Epidermal melanocyte (primary cell): ENCODE measurements around the gene FCN1.

ENCODE experiments used
- DNase-seq: peaks from one replicate; pipeline ENCODE4 v3.0.0; 2011; ENCODE audit warnings: low spot score; ENCODE audit not compliant: insufficient read length

FCN1 gene

DNA sequence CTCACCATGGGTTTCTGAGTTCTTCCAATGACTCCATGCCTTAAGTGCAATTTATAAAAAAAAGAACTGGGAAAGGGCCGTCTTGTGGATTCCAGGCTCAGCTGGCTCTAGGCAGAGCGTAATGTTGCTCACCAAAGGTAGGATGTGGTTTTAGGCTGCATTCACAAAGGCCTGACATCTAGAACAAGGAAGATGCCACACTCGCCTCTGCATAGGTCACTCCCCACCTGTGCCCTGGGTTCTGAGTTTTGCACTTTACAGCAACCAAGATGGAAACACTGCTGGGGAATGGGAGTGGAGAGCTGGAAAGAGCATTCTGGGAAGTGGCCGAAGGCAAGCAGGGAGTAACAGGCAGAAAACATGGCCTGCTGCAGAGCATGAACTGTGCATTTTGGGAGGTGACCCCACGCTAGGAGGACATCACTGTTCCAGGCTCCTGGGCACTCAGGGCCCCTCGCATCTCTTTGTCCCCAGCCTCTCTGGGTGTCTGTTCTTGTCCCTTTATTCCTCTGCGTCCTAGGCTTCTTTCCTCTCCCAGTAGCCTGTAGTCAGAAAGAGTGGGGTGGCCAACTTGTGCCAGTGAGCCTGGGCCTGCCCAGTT, 24.8 kb downstream of the FCN1 start:
- no peak for DNase-seq

GRCh38 chr9:134892221-134892620, 25.5 kb downstream of the FCN1 start:
- DNase-seq: no peak

DNA sequence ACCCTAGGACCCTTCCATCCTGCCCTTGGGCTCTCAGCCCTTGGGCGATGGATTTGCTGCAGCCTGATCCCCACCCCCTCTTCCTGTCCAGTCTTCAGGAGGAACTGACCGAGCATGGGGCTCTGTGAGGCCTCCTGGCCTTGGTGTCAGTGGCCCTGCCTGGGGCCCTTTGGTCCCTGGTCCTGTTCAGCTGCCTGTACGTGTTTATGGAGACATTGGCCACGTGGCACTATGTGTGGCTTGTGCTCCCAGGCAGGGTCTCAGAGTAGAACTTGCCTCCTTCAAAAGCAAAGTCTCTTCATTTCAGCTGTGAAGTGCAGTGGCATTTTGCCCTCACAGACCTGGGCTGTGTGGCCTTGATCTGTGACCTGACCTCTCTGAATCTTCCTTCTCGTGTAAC, 26.0 kb downstream of the FCN1 start:
- DNase-seq: no peak

GRCh38 chr9:134891053-134891452, 26.7 kb downstream of the FCN1 start:
- DNase-seq: no peak

- DNase-seq: no peak
Measured at GRCh38 chr9:134890155-134890495, 27.6 kb downstream of the FCN1 start.

DNA sequence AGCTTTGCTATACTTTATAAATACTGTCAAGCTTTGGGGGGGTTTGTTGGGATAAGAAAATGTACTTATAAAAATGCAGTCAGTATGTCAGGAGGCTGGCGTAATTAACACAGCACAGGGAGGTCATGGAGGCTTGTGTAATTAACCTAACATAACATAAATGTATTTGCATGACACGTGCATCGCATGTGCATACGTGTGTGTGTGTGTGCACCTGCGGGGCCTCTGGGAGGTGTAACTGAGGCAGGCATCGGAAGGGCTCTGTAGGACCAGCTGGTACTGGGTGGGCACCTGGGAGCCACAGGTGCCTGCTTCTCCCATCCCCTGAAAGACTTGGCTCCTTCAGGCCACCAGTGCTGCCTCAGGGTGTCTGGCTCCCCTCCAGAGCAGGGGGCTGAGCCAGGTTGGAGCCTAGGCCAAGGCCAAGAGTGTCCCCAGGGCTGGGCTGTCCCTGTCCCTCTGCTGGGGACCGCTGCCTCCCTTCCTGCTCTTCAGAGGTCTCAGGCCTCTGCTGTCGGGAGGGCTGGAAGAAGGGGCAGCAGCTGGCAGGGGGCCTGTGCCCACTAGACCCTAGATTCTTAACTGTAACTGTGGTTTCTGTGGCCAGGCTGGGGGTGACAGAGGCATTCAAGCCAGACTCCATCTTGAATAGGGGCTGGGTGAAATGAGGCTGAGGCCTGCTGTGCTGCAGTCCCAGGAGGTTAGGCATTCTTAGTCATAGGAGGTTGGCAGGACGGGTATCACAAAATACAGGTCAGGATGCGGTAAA, 28.1 kb downstream of the FCN1 start:
- no peak for DNase-seq

GRCh38 chr9:134888603-134889190, 29.0 kb downstream of the FCN1 start:
- DNase-seq: no peak

DNA sequence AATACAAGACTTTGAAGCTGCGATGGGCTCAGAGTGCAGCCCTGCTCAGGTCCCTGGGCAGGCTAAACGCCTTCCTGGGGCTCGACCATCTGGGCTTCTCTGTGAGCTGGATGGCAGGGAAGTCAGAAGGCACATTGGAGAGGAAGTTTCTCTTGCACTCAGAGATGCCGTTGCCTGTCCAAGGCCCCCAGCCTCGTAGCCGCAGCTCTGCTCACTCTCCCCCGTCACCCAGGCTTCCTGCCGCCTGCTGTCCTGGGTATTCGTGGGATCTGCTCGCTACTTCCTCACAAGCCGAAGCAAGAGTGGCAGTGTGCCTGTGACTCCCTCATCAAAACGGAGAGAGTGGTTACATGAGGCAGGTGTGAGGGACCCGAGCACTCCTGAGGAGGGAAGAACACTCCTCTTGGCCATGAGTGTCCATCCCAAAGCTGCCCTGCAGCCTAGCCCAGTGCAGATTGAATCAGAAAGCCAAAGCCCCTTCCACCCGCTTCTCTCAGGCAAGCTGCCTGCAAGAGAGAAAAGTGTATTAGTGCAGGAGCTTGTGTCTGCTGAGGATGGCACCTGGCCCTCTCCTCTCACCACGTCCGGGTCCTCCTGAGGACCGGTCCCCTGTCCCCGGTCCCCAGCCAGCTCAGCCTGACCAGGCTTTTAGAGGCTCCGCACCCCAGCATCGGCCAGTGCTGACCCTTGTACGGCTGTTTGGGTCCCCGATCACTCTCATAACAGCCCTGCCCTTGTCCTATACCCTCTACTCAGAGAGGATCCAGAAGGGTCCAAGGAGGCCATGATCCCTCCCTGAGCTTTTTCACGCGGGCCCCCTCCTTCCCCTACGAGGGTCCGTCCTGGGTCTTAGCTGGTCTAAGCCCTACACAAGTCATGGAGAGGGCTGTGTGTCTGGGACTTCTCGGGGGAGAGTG, 29.8 kb downstream of the FCN1 start:
- no peak for DNase-seq

DNA sequence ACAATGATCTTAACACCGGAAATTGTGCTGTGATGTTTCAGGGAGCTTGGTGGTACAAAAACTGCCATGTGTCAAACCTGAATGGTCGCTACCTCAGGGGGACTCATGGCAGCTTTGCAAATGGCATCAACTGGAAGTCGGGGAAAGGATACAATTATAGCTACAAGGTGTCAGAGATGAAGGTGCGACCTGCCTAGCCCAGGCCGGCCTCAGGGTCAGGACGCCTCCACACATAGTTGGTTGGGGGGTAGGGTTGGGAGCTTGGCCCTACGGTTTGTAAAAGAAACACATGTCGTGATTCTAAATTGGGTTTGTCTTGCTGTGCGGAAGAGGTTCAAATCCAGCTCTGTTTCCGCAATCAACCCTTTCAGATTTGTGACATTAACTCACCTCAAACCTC, 30.5 kb downstream of the FCN1 start:
- DNase-seq: no peak

- DNase-seq: no peak
Measured at GRCh38 chr9:134886413-134886913, 31.2 kb downstream of the FCN1 start.

DNA sequence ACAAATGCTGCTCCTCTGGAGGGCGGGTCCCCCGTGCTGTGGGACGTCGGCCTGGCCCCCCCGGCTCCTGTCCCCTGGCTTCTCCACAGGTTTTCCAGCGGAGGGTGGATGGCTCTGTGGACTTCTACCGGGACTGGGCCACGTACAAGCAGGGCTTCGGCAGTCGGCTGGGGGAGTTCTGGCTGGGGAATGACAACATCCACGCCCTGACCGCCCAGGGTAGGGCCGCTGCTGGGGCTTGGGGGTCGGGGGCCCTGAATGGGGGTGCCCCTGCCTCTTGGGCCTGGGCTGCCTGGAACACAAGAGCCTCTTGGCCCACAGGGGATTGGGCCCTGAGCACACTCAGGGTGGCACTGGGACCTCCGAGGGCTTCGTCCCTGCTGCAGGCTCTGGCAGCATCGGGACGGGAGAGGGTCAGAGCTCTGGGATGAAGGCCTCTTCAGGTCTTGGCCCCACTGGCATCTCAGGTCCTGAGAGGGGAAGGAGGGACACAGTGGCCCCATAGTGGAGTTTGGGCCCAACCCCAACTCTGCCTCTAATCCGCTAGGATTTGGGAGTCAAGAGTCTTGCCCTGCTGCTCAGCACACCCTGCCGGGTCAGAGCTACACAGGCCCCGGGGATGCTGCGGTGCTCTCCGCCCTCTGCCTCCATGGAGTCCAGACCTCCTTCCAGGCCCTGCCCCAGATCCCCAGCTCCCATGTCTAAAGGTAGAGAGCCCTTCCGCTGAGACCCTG, 31.9 kb downstream of the FCN1 start:
- DNase-seq: no peak

DNA sequence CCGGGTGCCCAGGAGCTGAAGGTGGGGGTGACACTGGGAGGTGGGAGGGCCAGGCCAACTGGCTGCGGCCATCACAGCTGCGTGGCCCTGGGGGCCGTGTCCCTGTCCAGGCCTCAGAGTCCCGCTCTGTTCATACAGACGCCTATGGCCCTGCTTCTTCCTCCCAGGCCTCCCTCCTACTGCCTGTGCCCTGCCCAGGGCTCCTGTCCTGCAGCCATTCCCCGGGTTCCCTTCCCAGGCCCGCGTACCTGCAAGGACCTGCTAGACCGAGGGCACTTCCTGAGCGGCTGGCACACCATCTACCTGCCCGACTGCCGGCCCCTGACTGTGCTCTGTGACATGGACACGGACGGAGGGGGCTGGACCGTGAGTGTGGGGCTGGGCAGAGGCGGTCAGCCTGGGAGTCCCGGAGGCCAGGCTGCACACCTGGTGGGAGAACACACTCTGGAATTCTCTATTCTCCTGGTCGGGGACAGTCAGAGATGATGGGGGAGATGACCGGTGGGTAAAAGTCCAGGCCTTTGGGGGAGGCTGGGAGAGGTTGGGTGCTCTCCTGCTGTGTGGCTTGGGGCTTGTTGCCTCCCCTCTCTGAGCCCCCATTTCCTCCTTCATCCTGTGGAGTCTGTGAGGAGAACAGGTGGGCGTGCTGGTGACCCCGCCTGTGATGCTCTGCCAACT, 32.6 kb downstream of the FCN1 start:
- no peak for DNase-seq

DNA sequence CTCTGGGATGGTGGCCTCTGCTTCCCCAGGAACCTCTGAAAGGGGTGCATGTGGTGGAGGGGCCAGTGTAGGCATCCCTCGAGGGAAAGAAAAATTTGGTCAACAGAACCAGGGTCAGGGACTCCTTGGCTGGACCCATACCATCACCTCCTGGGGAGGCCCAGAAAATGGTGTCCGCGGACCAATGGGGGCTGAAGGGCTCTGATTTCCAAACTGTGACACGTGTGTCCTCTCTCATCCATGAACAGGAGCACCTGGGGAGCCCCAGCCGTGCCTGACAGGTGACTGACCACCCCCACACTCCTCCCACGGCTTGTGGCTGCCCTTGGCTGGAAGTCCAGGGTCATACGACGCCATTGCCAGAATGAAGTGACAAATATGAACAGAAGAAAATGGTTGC, 33.2 kb downstream of the FCN1 start:
- DNase-seq: no peak

DNA sequence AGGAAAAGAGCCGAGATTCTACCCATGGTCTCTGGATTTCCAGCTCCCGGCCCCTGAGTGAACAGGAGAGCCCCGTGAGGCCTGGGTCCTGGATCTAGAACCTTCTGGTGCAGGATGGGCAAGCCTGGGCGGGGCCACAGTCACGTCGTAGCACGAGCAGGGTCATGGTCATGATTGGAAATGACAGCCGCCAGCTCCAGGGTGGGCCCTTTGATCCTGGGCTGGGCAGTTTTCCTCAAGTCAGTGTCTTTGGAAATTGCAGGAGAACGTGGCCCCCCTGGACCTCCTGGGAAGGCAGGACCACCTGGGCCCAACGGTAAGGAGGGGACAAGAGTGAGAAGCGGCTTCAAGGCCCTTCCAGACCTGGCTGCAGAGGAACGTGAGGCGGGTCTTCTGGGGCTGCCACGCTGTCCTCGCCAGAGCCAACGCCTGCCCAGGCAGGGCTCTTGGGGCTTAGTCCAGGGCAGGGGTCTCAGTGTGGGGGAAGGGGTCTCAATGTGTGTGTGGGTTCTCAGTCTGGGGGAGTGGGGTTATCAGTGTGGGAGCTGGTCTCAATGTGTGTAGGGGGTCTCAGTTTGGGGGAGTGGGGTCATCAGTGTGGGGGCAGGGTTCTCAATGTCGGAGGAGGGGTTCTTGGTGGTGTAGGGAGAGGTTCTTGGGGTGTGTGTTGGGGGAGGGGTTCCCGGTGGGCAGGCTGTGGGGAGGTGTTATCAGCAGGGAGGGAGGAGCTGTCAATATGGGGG, 34.5 kb downstream of the FCN1 start:
- DNase-seq: no peak

GRCh38 chr9:134882204-134882785, 35.4 kb downstream of the FCN1 start:
- DNase-seq: no peak

GRCh38 chr9:134881313-134881670, 36.4 kb downstream of the FCN1 start:
- no peak for DNase-seq

DNA sequence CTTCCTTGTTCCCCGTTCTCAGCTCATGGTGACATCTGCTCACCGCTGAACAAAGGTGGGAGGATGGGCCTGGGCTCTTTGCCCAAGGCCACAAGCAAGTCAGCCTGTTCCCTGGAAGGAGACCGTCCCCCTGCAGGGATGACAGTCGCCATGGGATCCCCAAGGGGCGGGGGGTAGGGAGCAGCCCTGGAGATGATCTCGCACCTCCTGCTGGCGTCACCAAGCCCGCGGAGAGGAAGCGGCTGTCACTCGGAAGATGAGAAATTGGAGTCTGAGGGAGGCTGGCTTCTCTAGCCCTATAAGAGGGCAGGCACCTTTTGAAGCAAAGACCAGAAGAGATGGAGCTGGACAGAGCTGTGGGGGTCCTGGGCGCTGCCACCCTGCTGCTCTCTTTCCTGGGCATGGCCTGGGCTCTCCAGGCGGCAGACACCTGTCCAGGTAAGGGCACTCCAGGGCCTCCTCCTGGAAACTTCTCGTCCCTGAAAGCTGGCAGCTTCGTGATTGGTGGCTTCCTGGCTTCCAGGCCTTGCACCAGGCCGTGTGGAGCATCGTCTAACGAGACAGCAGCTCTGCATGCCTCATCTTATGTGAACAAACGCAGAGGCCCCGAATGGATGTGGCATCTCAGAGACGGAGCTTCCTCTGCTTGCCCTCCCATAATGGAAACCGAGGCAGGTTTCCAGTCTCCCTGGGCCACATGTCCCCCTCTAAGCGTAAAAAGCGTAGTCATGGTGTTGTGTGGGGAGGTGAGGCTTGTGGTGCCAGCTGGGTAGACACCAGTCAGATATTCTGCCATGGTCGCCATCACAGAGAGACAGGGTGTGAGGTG, 37.0 kb downstream of the FCN1 start, which contains the start of gene FCN2:
Gene FCN2, plus strand, starts transcription at position 327 of the 829 bp plus-strand sequence. Its CDS starts 12 bp downstream, at position 339.
- no peak for DNase-seq

GRCh38 chr9:134879664-134880483, 37.8 kb downstream of the FCN1 start:
- no peak for DNase-seq
